HUES64 (cell line): ENCODE measurements around the gene B4GALT7.
"Not testable (repeated sequence)": the region's sequence is repeated elsewhere in the genome, so short reads cannot be mapped to it uniquely, and the experiment has no call there.

Source experiments
- H3K27ac ChIP-seq: 2 replicates; pipeline ENCODE4 v1.7.0; 2013; ENCODE audit warnings: low read depth, low read length, inconsistent platforms
- H3K27me3 ChIP-seq: 2 replicates; pipeline ENCODE4 v1.6.1; 2013; ENCODE audit warnings: mild to moderate bottlenecking, low read length; ENCODE audit not compliant: insufficient read depth
- H3K36me3 ChIP-seq: 2 replicates; pipeline ENCODE4 v1.6.1; 2013; ENCODE audit warnings: mild to moderate bottlenecking, low read length; ENCODE audit not compliant: insufficient read depth
- H3K4me1 ChIP-seq: 2 replicates; pipeline ENCODE4 v1.6.1; 2013; ENCODE audit warnings: mild to moderate bottlenecking, low read length, moderate library complexity; ENCODE audit not compliant: insufficient read depth
- H3K4me3 ChIP-seq: 2 replicates; pipeline ENCODE4 v1.5.1; 2013; ENCODE audit warnings: mild to moderate bottlenecking, low read length, moderate library complexity
- H3K9ac ChIP-seq: 2 replicates; pipeline ENCODE4 v1.6.1; 2013; ENCODE audit warnings: mild to moderate bottlenecking, low read depth, low read length
- H3K9me3 ChIP-seq: 2 replicates; pipeline ENCODE4 v1.6.1; 2013; ENCODE audit warnings: low read depth, low read length; ENCODE audit not compliant: insufficient read depth
- whole genome bisulfite sequencing: fragments of 150-250, 120-280 bp; methylation state at CpG from one replicate; pipeline ENCODE4 v1.1.7; 2013; ENCODE audit warnings: missing lambda C conversion rate; 5-methylcytosine and 5-hydroxymethylcytosine counted together

The B4GALT7 gene

DNA sequence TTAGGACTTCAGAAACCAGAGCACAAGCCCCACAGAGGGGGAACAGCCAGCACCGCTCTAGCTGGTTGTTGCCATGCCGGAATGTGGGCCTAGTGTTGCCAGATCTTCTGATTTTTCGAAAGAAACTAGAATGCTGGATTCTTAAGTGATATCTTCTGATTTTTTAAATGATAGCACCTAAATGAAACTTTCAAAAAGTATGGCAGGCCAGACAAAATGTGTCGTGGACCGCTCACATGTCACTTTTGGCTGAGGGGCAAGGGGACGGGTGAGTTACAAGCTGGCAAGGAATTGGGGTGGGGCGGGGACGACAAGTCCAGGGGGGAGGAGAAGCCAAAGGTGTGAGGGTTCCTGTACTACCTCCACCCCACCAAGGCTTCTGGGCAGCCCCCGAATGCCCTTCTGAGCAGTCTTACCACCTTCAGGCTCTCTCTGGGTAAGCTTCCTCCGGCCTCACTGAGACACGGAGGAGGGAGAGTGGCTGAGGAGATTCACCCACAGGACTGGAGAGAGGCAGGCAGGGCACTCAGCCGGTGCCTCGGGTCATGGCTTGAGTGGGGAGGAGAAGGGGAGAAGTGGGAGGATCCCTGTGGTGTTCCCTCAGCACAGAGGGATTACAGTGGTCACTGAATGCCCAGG, 10.3 kb downstream of the B4GALT7 start:
- H3K4me1 ChIP-seq, result peaks cover 4% of the 10 kb centered on the region
- H3K27me3 ChIP-seq, result no peaks in the 10 kb centered on the region
- no peaks in the 10 kb centered on the region for H3K9me3 ChIP-seq
- 85% methylated on average over 11 of the region's 13 CpGs for whole genome bisulfite sequencing
- H3K4me3 ChIP-seq, result no peak overlapping the region
- H3K27ac ChIP-seq, result no peak overlapping the region
- peaks cover 15% of the 10 kb centered on the region for H3K36me3 ChIP-seq
- H3K9ac ChIP-seq, result no peak overlapping the region

- H3K27me3 ChIP-seq, result no peaks in the 10 kb centered on the region
Observed at GRCh38 chr5:177610770-177611445, 11.0 kb downstream of the B4GALT7 start.

GRCh38 chr5:177611446-177612214, 11.7 kb downstream of the B4GALT7 start:
- no peak overlapping the region for H3K27ac ChIP-seq
- no peaks in the 10 kb centered on the region for H3K27me3 ChIP-seq
- H3K36me3 ChIP-seq, result peaks cover 9% of the 10 kb centered on the region; the same call in 1 of the 2 replicates
- 90% methylated on average over 15 of the region's 15 CpGs for WGBS
- H3K9me3 ChIP-seq, result no peaks in the 10 kb centered on the region
- peaks cover 4% of the 10 kb centered on the region for H3K4me1 ChIP-seq
- no peak overlapping the region for H3K4me3 ChIP-seq
- H3K9ac ChIP-seq, result no peak overlapping the region

More at GRCh38 chr5:177610770-177611445, 11.0 kb downstream of the B4GALT7 start:
- H3K4me1 ChIP-seq, result peaks cover 4% of the 10 kb centered on the region
- no peak overlapping the region for H3K27ac ChIP-seq
- H3K9ac ChIP-seq, result no peak overlapping the region
- no peak overlapping the region for H3K4me3 ChIP-seq
- H3K36me3 ChIP-seq, result peaks cover 9% of the 10 kb centered on the region; the same call in 1 of the 2 replicates
- H3K9me3 ChIP-seq, result no peaks in the 10 kb centered on the region
- WGBS, result 85% methylated on average over 3 of the region's 4 CpGs

DNA sequence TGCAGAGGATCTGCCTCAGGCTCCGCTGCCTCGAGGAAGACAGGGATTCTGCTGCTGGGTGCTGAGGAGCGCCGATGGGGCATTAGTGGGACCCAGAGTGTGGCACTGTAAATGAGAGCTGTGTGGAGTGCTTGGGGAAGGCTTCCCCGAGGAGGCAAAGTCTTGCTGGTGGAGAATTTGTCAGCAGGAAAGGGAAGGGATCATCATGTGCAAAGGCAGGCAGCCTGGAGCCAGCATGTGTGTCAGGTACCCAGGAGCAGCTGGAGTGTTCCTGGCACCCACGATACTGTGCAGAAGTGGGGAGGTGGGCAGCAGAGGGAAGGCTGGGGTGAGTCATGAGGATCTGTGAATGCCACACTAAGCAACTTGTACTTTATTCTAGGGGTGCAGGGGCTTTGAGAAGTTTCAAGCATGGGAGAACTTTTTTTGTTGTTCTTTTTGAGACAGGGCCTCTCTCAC, 12.3 kb downstream of the B4GALT7 start:
- peaks cover 9% of the 10 kb centered on the region; the same call in 1 of the 2 replicates for H3K36me3 ChIP-seq
- peaks cover 4% of the 10 kb centered on the region for H3K4me1 ChIP-seq
- H3K27ac ChIP-seq, result no peak overlapping the region
- WGBS, result 85% methylated on average over 6 of the region's 6 CpGs
- no peak overlapping the region for H3K4me3 ChIP-seq
- H3K27me3 ChIP-seq, result no peaks in the 10 kb centered on the region
- H3K9ac ChIP-seq, result no peak overlapping the region
- H3K9me3 ChIP-seq, result no peaks in the 10 kb centered on the region

DNA sequence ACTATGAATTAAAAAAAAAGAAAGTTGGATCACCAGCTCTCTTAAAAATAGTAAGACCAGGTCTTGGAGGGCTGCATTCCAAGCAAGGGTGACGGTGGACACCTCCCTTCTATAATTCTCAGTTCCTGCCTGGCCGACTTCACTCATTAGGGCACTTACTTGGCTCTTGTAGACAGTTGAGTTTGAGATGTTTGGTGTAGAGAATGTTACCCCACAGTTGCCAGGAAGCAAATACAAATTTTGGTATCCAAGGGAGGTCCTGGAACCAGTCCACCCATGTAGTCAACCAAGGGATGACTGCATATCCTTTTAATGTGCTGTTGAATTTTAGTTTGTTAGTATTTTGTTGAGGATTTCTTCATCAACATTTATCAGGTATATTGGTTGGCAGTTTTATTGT, 20.6 kb downstream of the B4GALT7 start:
- Histone ChIP-seq H3K4me3 (no peak overlapping the region), H3K9ac (no peak overlapping the region), H3K27ac (no peak overlapping the region), H3K36me3 (peaks cover 19% of the 10 kb centered on the region), H3K9me3 (no peaks in the 10 kb centered on the region), H3K27me3 (no peaks in the 10 kb centered on the region), H3K4me1 (no peaks in the 10 kb centered on the region)
- WGBS, result 94% methylated on average over 2 of the region's 2 CpGs

GRCh38 chr5:177624172-177624571, 24.2 kb downstream of the B4GALT7 start:
- H3K4me3 ChIP-seq, H3K9me3 ChIP-seq, H3K9ac ChIP-seq, H3K27ac ChIP-seq, H3K27me3 ChIP-seq, H3K36me3 ChIP-seq, H3K4me1 ChIP-seq: not testable (repeated sequence)
- 100% methylated on average over 8 of the region's 10 CpGs for WGBS

- not testable (repeated sequence) for H3K27ac ChIP-seq, H3K9ac ChIP-seq, H3K27me3 ChIP-seq, H3K4me1 ChIP-seq, H3K9me3 ChIP-seq, H3K4me3 ChIP-seq, H3K36me3 ChIP-seq
Observed at GRCh38 chr5:177630186-177630585, 30.3 kb downstream of the B4GALT7 start.

DNA sequence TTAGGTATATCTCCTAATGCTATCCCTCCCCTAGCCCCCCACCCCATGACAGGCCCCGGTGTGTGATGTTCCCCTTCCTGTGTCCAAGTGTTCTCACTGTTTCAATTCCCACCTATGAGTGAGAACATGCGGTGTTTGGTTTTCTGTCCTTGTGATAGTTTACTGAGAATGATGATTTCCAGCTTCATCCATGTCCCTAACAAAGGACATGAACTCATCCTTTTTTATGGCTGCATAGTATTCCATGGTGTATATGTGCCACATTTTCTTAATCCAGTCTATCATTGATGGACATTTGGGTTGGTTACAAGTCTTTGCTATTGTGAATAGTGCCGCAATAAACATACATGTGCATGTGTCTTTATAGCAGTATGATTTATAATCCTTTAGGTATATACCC, 35.0 kb downstream of the B4GALT7 start:
- not testable (repeated sequence) for H3K4me3 ChIP-seq, H3K9ac ChIP-seq, H3K4me1 ChIP-seq, H3K27ac ChIP-seq, H3K36me3 ChIP-seq, H3K9me3 ChIP-seq, H3K27me3 ChIP-seq
- WGBS, result 100% methylated on average over 1 of the region's 3 CpGs

- not testable (repeated sequence) for H3K36me3 ChIP-seq, H3K4me1 ChIP-seq, H3K9me3 ChIP-seq, H3K27ac ChIP-seq, H3K27me3 ChIP-seq, H3K4me3 ChIP-seq, H3K9ac ChIP-seq
- WGBS, result no CpG with 5 or more reads among the region's 1 CpG
Observed at GRCh38 chr5:177645462-177645861, 45.5 kb downstream of the B4GALT7 start.

GRCh38 chr5:177651235-177651634, 51.3 kb downstream of the B4GALT7 start:
- H3K9me3 ChIP-seq, H3K4me3 ChIP-seq, H3K4me1 ChIP-seq, H3K27me3 ChIP-seq, H3K27ac ChIP-seq, H3K9ac ChIP-seq, H3K36me3 ChIP-seq: not testable (repeated sequence)
- 91% methylated on average over 2 of the region's 2 CpGs for WGBS

DNA sequence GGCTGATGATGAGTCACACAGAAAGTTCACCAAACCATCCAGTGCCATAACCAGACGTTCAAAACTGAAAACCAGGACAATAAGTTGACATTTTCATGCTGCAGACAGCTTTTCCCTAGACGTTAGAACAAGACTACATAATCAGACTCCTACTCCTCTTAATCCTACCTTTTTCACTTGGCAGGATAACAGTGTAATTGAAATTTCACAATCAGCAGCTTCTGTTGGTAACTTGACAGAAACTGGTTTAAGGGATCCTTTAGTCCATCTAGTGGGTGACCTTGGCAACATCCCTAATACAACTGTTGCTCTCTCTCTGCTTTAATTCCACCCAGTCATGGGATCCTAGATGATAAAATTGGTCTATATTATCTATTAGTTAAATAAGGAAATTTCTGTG, 57.9 kb downstream of the B4GALT7 start:
- not testable (repeated sequence) for H3K9ac ChIP-seq, H3K27ac ChIP-seq, H3K4me3 ChIP-seq, H3K9me3 ChIP-seq, H3K27me3 ChIP-seq, H3K4me1 ChIP-seq, H3K36me3 ChIP-seq
- WGBS, result no CpG with 5 or more reads among the region's 2 CpGs
